HCT116 (cell line): Measurements from ENCODE around the gene CENPS. TPM values are rescaled to one million over a fixed set of nuclear protein-coding genes. Genes with fewer than 3 reads are reported as not detected.

Experiments used
- EZH2phosphoT487 ChIP-seq: fragments of 200-600 bp; IDR thresholded peaks from 2 replicates; pipeline ENCODE4 v1.6.1; 2018; ENCODE audit warnings: antibody characterized with exemption, borderline replicate concordance
- SIN3A ChIP-seq: IDR thresholded peaks from 2 replicates; pipeline ENCODE4 v1.6.1; 2012; ENCODE audit warnings: low read depth
- SRF ChIP-seq: IDR thresholded peaks from 2 replicates; pipeline ENCODE4 v1.6.1; 2012; ENCODE audit warnings: low read depth
- total RNA-seq: library from RNA; stranded (reverse); gene quantifications from one replicate; pipeline ENCODE4 v1.2.1, GENCODE V29; 2021; ENCODE audit not compliant: unreplicated experiment
- TF ChIP-seq, protein P1 (sequence below): IDR thresholded peaks from 2 replicates; pipeline ENCODE4 v1.6.1; 2012; ENCODE audit warnings: low read depth
- TF ChIP-seq, protein P2 (sequence below), 3 experiments: fragments of 200-600 bp in 1 of 3; sonication (generic) in 1 of 3; IDR thresholded peaks in 2 of 3; conservative IDR thresholded peaks in 1 of 3; 2 replicates each; pipeline ENCODE4 v1.5.1; 2012 to 2017; ENCODE audit warnings: low read depth in 2 of 3, low read length in 2 of 3, antibody characterized with exemption in 1 of 3, borderline replicate concordance in 1 of 3, control low read depth in 1 of 3, mild to moderate bottlenecking in 1 of 3, mixed read lengths in 1 of 3, mixed run types in 1 of 3, moderate library complexity in 1 of 3; ENCODE audit not compliant: insufficient read depth in 1 of 3

CENPS gene
- total RNA-seq, 1 experiment from 2014 or later, result 21.9 TPM

DNA sequence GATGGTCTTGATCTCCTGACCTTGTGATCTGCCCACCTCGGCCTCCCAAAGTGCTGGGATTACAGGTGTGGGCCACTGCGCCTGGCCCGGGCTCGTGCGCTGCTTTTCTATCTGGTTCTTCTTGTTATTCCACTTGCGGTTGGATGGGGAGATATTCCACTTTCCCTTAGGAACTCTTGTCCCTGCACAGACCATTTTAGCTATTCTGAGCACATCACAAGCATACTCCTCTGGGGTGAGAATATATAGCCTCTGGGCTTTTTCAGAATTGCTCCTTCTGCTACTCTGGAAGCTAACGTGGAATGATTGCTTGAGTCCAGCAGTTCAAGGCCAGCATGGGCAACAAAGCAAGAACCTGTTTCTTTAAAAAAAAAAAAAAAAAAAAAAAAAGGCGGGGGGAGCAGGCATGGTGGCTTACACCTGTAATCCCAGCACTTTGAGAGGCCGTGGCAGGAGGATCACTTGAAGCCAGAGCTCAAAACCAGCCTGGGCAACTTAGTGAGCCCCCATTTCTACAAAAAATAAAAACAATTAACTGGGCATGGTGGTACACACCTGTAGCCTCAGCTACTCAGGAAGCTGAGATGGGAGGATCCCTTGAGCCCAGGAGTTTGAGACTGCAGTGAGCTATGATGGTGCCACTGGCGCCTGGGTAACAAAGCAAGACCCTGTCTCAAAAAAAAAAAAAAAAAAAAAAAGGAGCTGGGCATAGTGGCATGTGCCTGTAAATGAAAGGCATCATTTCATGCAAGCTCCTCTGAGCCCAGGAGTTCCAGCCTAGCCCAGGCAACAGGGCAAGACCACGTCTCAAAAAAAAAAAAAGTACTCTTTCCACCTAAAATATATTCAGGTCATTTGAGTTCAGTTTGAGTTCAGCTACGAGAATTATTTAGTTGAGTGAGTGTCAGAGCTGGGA is 43.2 kb upstream of the CENPS start (continued):
- TF ChIP-seq, protein P1, sequence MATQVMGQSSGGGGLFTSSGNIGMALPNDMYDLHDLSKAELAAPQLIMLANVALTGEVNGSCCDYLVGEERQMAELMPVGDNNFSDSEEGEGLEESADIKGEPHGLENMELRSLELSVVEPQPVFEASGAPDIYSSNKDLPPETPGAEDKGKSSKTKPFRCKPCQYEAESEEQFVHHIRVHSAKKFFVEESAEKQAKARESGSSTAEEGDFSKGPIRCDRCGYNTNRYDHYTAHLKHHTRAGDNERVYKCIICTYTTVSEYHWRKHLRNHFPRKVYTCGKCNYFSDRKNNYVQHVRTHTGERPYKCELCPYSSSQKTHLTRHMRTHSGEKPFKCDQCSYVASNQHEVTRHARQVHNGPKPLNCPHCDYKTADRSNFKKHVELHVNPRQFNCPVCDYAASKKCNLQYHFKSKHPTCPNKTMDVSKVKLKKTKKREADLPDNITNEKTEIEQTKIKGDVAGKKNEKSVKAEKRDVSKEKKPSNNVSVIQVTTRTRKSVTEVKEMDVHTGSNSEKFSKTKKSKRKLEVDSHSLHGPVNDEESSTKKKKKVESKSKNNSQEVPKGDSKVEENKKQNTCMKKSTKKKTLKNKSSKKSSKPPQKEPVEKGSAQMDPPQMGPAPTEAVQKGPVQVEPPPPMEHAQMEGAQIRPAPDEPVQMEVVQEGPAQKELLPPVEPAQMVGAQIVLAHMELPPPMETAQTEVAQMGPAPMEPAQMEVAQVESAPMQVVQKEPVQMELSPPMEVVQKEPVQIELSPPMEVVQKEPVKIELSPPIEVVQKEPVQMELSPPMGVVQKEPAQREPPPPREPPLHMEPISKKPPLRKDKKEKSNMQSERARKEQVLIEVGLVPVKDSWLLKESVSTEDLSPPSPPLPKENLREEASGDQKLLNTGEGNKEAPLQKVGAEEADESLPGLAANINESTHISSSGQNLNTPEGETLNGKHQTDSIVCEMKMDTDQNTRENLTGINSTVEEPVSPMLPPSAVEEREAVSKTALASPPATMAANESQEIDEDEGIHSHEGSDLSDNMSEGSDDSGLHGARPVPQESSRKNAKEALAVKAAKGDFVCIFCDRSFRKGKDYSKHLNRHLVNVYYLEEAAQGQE, result no peak
- no peak for TF ChIP-seq SIN3A
- TF ChIP-seq, protein P2, sequence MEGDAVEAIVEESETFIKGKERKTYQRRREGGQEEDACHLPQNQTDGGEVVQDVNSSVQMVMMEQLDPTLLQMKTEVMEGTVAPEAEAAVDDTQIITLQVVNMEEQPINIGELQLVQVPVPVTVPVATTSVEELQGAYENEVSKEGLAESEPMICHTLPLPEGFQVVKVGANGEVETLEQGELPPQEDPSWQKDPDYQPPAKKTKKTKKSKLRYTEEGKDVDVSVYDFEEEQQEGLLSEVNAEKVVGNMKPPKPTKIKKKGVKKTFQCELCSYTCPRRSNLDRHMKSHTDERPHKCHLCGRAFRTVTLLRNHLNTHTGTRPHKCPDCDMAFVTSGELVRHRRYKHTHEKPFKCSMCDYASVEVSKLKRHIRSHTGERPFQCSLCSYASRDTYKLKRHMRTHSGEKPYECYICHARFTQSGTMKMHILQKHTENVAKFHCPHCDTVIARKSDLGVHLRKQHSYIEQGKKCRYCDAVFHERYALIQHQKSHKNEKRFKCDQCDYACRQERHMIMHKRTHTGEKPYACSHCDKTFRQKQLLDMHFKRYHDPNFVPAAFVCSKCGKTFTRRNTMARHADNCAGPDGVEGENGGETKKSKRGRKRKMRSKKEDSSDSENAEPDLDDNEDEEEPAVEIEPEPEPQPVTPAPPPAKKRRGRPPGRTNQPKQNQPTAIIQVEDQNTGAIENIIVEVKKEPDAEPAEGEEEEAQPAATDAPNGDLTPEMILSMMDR (IDR thresholded peaks at IDR 0.05 in 2 of 3, conservative IDR thresholded peaks at IDR 0.05 in 1 of 3; ENCODE audit: borderline replicate concordance in 1 of 3, insufficient read depth in 1 of 3, low read depth in 2 of 3, low read length in 2 of 3), result no peak
- TF ChIP-seq EZH2phosphoT487, result no peak
- no peak for TF ChIP-seq SRF
